GM10266 (cell line): ENCODE data around the gene BIRC2.
A peak's percentile ranks its signal among the peaks of the same experiment; 100 is the strongest.

Experiments used
- DNase-seq: peaks from one replicate; pipeline ENCODE4 v3.0.0; 2012; ENCODE audit errors: extremely low spot score
- TF ChIP-seq, protein P1 (sequence below): IDR thresholded peaks from 2 replicates; pipeline ENCODE4 v1.5.1; 2012; ENCODE audit warnings: mild to moderate bottlenecking, low read depth; ENCODE audit not compliant: control insufficient read depth, insufficient read depth; ENCODE audit errors: missing control alignments

The BIRC2 gene

DNA sequence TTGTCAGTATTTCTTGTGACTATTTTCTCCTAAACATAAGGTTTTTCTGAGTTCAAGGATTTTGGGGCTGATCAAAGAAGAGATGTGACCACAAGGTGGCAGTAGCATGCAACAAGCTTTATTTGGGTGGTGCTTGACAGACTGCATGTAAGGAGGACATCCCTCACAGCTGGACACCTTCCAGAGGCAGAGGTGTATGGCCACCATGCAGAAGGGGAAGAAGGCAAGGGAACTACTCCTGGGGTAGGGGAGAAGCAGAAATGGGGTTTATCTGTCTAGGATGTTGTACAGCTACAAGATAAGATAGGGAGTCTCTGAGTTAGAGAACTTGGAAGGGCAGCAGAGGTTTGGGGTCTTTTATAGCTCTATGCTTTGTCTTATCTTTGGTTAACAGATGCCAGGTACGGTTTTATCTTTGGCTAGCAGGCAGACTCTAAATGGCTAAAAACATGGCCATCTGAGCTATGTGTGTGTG lies 5.1 kb upstream of the BIRC2 start:
- TF ChIP-seq, protein P1, sequence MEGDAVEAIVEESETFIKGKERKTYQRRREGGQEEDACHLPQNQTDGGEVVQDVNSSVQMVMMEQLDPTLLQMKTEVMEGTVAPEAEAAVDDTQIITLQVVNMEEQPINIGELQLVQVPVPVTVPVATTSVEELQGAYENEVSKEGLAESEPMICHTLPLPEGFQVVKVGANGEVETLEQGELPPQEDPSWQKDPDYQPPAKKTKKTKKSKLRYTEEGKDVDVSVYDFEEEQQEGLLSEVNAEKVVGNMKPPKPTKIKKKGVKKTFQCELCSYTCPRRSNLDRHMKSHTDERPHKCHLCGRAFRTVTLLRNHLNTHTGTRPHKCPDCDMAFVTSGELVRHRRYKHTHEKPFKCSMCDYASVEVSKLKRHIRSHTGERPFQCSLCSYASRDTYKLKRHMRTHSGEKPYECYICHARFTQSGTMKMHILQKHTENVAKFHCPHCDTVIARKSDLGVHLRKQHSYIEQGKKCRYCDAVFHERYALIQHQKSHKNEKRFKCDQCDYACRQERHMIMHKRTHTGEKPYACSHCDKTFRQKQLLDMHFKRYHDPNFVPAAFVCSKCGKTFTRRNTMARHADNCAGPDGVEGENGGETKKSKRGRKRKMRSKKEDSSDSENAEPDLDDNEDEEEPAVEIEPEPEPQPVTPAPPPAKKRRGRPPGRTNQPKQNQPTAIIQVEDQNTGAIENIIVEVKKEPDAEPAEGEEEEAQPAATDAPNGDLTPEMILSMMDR: peak; percentile 83
- peak; percentile 61 for DNase-seq

DNA sequence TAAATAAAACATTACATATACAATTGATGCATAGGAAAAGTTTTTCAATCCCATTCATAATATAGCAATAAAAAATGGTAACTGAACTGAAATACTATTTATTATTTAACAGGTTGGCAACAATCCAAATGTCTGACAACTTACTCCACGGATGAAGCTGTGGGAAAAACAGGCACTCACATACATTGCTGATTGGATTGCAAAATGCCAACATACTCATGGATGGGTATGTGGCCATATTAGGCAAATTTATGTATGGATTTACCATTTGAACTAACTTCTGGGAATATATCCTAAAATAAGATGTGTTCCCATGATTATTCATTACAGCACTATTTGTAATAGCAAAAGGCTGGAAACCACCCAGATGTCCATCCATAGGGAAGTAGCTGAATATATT lies 3.2 kb upstream of the BIRC2 start:
- no peak for DNase-seq
- TF ChIP-seq, protein P1: no peak

DNA sequence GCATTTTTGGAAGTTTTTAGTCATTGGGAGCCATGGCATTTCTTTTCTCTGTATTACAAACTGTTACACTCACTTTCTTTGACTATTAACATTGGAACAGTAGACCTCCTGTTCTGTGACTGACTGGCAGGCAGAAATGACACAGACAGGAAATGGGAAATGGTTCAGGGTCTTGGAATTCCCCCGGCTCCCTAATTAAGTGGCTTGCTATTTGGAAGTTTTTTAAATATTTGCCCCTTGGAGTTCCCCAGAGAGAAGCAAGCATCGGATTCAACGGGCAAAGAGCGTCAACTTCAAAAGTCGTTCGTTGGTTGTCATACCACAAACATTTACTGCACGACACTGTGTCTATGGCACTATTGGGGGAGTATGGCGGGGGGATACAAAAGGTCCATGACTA lies 1.1 kb upstream of the BIRC2 start:
- TF ChIP-seq, protein P1: no peak
- no peak for DNase-seq

DNA sequence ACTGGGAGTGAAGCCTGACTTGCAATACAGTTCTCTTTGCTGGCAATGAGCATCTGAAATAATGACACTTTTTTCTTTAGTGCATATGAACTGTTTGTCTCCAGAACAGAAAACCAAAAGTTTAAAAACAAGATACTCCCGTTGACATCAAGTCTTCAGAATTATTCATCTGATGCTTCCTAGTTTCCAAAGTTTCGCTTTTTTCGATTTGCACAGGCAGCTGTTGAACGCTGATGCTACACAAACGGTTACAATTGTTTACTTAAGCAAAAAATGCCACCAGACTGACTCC lies 612 bp upstream of the BIRC2 start:
- no peak for DNase-seq
- TF ChIP-seq, protein P1: no peak

DNA sequence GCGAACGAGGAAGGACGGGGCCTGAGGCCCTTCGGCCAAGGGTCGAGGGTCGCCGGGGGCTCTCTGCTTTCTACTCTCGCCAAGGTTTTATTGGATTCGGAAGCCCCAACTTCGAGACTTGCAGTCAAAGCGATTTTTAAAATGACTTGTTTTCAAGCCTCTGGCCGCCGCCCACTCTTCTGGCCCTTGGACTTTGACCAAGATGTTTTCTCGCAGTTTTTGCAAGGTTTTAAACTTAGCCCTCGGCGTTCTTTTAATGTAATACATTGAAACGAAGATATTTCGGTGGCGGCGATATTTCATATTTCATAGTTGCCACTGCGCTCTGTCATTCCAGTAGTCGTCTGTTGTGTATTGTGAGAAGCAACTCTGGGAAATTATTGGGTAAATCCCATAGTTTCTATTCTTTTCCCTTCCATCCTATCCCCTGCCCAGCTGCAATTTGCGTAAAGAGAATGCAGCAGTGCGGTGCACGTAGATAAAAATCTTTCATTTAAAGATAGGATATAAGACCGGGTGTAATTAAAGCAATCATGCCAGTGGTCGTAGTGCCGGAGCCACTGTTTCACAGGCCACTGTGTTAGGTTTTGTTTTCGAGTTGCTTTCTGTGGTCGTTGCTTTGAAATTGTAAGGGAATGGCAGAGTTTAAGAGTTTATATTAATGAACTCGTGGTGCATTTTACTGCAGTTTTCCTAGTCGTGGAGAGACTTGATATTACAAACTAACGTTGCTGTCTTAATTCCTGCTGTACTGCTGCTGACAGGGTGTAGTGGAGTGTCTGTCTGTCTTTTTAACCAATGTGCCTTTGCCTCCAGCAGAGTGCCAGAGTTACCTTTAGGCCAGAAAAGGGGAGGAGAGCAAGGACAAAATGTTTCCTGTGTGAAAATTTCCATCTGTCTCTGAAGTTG lies 702 bp downstream of the BIRC2 start:
- TF ChIP-seq, protein P1: no peak
- DNase-seq: no peak

DNA sequence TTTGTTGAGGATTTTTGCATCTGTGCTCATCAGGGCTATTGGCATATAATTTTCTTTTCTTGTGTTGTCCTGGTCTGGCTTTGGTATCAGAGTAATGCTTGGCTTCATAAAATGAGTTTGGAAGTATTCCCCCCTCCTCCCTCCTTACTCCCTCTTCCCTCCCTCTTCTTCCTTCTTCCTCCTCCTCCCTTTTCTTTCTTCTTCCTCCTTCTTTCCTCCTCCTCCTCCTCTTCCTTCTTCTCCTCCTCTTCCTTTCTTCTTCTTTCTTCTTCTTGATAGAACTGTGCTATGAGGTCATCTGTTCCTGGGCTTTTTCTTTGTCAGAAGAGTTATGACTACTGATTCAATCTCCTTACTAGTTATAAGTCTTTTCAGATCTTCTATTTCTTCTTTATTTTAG lies 10.1 kb downstream of the BIRC2 start:
- TF ChIP-seq, protein P1: no peak
- no peak for DNase-seq

DNA sequence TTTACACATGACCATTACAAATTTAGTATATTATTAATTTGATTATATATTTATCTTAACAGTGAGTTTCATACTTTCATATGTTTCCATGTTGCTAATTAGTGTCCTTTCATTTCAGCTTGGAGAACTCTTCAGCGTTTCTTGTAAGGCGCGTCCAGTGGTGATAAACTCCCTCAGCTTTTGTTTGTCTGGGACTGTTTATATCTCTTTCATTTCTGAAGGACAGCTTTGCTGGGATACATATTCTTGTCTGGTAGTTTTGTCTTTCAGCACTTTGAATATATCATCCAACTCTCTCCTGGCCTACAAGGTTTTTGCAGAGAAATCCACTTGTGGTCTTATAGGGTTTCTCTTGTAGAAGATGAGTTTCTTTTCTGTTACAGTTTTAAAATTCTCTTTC lies 12.4 kb downstream of the BIRC2 start:
- TF ChIP-seq, protein P1: no peak
- DNase-seq: no peak
